OCI-LY7 (cell line): ENCODE data around the gene TMEM63A. TPM values are rescaled to one million over a fixed set of nuclear protein-coding genes. Genes with fewer than 3 reads are reported as not detected.

ENCODE experiments used
- BruUV-seq: library from RNA; stranded (reverse); fragments of 400-500 nt; replicated peaks from 2 replicates; lab custom pipeline; 2021; lab: Mats Ljungman, UMichigan
- CTCF ChIA-PET: fragments of 300-600 bp; sonication (Branson Sonifier 250); formaldehyde crosslinking; loops from one replicate; lab custom pipeline; 2022; ENCODE audit warnings: antibody characterized with exemption; ENCODE audit not compliant: unreplicated experiment; lab: Charles Lee
- POLR2A ChIA-PET: fragments of 300-600 bp; sonication (Branson Sonifier 250); formaldehyde crosslinking; loops from one replicate; lab custom pipeline; 2022; ENCODE audit warnings: antibody characterized with exemption; lab: Charles Lee
- DNase-seq: peaks from one replicate; pipeline ENCODE4 v3.0.0-alpha.2; 2015; ENCODE audit warnings: low spot score
- H2AFZ ChIP-seq: fragments of 200-600 bp; sonication (generic), shearing (Covaris generic); 2 replicates; pipeline ENCODE4 v1.6.1; 2014; ENCODE audit warnings: mild to moderate bottlenecking, antibody characterized with exemption, low read length, moderate library complexity
- H3K27ac ChIP-seq: fragments of 200-600 bp; sonication (generic); 2 replicates; pipeline ENCODE4 v1.5.1; 2014; ENCODE audit warnings: mixed run types, low read depth, mild to moderate bottlenecking, moderate library complexity, low read length, inconsistent platforms; ENCODE audit not compliant: poor library complexity, severe bottlenecking
- H3K36me3 ChIP-seq: fragments of 200-600 bp; sonication (generic); 2 replicates; pipeline ENCODE4 v1.6.1; 2014; ENCODE audit warnings: mild to moderate bottlenecking, antibody characterized with exemption, low read length, moderate library complexity, mixed read lengths; ENCODE audit not compliant: insufficient read depth
- H3K4me1 ChIP-seq: fragments of 200-600 bp; sonication (generic); 2 replicates; pipeline ENCODE4 v1.5.1; 2014; ENCODE audit warnings: mild to moderate bottlenecking, low read length; ENCODE audit not compliant: insufficient read depth, poor library complexity, severe bottlenecking
- H3K4me2 ChIP-seq: fragments of 200-600 bp; sonication (generic); 2 replicates; pipeline ENCODE4 v1.6.1; 2014; ENCODE audit warnings: mild to moderate bottlenecking, low read length
- H3K4me3 ChIP-seq: fragments of 200-600 bp; sonication (generic); 2 replicates; pipeline ENCODE4 v1.5.1; 2014; ENCODE audit warnings: mild to moderate bottlenecking, low read depth, low read length; ENCODE audit not compliant: poor library complexity, severe bottlenecking
- H3K79me2 ChIP-seq: fragments of 200-600 bp; sonication (generic); 2 replicates; pipeline ENCODE4 v1.6.1; 2016; ENCODE audit warnings: low read depth, mild to moderate bottlenecking, low read length, moderate library complexity, mixed read lengths; ENCODE audit not compliant: insufficient read depth
- H3K9me2 ChIP-seq: fragments of 200-600 bp; sonication (generic); 2 replicates; pipeline ENCODE4 v1.6.1; 2016; ENCODE audit warnings: mild to moderate bottlenecking, low read length, mixed read lengths; ENCODE audit not compliant: insufficient read depth
- H3K9me3 ChIP-seq: fragments of 200-600 bp; sonication (generic); 2 replicates; pipeline ENCODE4 v1.6.1; 2014; ENCODE audit warnings: mild to moderate bottlenecking, mixed run types, low read length, mixed read lengths
- H4K20me1 ChIP-seq: fragments of 200-600 bp; sonication (generic); 2 replicates; pipeline ENCODE4 v1.6.1; 2014; ENCODE audit warnings: mild to moderate bottlenecking, antibody characterized with exemption, low read length, moderate library complexity, mixed read lengths; ENCODE audit not compliant: insufficient read depth
- CTCF ChIP-seq: fragments of 200-600 bp; sonication (generic); conservative IDR thresholded peaks from 2 replicates; pipeline ENCODE4 v1.5.1; 2014; ENCODE audit warnings: mild to moderate bottlenecking, antibody characterized with exemption, low read length, moderate library complexity, mixed read lengths
- EZH2phosphoT487 ChIP-seq: fragments of 200-600 bp; sonication (generic); IDR thresholded peaks from 2 replicates; pipeline ENCODE4 v1.6.1; 2018; ENCODE audit warnings: low read depth, borderline replicate concordance, mild to moderate bottlenecking, mixed run types, antibody characterized with exemption, low read length, moderate library complexity, mixed read lengths
- intact Hi-C: fragments of 100-400 bp; cut with micrococcal nuclease; formaldehyde crosslinking; loops from one replicate; pipeline ENCODE4 v1.10.0; 2022; ENCODE audit not compliant: unreplicated experiment
- total RNA-seq, 2 experiments: library from RNA; depleted of rRNA in 1 of 2; stranded (reverse); fragments of >200 nt in 1 of 2; shearing (Covaris generic) in 1 of 2; gene quantifications; 2 replicates each; pipeline ENCODE4 v1.2.3, GENCODE V29; 2014 to 2022

TMEM63A gene
- total RNA-seq, 2 experiments from 2014 or later, result 21.0 to 46.5 TPM

- Histone ChIP-seq H3K4me2 (no peak overlapping the region), H3K27ac (no peak overlapping the region), H4K20me1 (no peaks in the 10 kb centered on the region), H3K4me1 (peaks cover 14% of the 10 kb centered on the region), H3K9me3 (peaks cover 4% of the 10 kb centered on the region; the same call in 1 of the 2 replicates), H3K4me3 (no peak overlapping the region), H3K79me2 (no peaks in the 10 kb centered on the region), H2AFZ (no peak overlapping the region), H3K9me2 (no peaks in the 10 kb centered on the region), H3K36me3 (peaks cover 41% of the 10 kb centered on the region)
- intact Hi-C loops, result no loop called here
- no peak for TF ChIP-seq CTCF
- no peak for TF ChIP-seq EZH2phosphoT487
- BruUV-seq, result no TSS peak
- CTCF ChIA-PET, result interaction anchor here (0.9 kb wide), 1 partner anchor 78 kb away, joined by 3 read pairs; the partner anchor contains the start of gene SRP9
- no peak for DNase-seq
- POLR2A ChIA-PET, result interaction anchor here (1.0 to 1.3 kb wide), 2 partner anchors 21 to 27 kb away, joined by 3 to 4 read pairs; partner anchors contain the start of gene TMEM63A
Observed at GRCh38 chr1:225855503-225856300, 26.5 kb downstream of the TMEM63A start.

- no peak overlapping the region for H3K4me3 ChIP-seq
- intact Hi-C loops, result no loop called here
- no peaks in the 10 kb centered on the region for H3K79me2 ChIP-seq
- peaks cover 34% of the 10 kb centered on the region for H3K4me1 ChIP-seq
- no peaks in the 10 kb centered on the region for H3K9me2 ChIP-seq
- peaks cover 44% of the 10 kb centered on the region for H3K36me3 ChIP-seq
- H2AFZ ChIP-seq, result no peak overlapping the region
- ChIA-PET CTCF (no interaction called here), POLR2A (no interaction called here)
- DNase-seq, result no peak
- H4K20me1 ChIP-seq, result no peaks in the 10 kb centered on the region
- BruUV-seq, result no TSS peak
- peaks cover 9% of the 10 kb centered on the region; the same call in 1 of the 2 replicates for H3K9me3 ChIP-seq
- no peak for TF ChIP-seq CTCF
- no peak for TF ChIP-seq EZH2phosphoT487
- H3K4me2 ChIP-seq, result no peak overlapping the region
- H3K27ac ChIP-seq, result no peak overlapping the region
Observed at GRCh38 chr1:225853441-225853840, 28.7 kb downstream of the TMEM63A start.
